GM08714 (cell line): ENCODE measurements around the gene KRTAP5-7.
"Not testable (repeated sequence)": the region's sequence is repeated elsewhere in the genome, so short reads cannot be mapped to it uniquely, and the experiment has no call there.

Experiments used
- H3K4me3 ChIP-seq: fragments of 200-500 bp; sonication (Bioruptor generic); 2 replicates; pipeline ENCODE4 v1.5.1; 2014; ENCODE audit warnings: mild to moderate bottlenecking, low read length, inconsistent platforms
- ZNF274 ChIP-seq: IDR thresholded peaks from 2 replicates; pipeline ENCODE4 v1.6.1; 2012; ENCODE audit warnings: mild to moderate bottlenecking, low read depth, low read length

Gene KRTAP5-7

GRCh38 chr11:71502871-71503435 is 24.1 kb upstream of the KRTAP5-7 start:
- no peak overlapping the region for H3K4me3 ChIP-seq
- TF ChIP-seq ZNF274: no peak

DNA sequence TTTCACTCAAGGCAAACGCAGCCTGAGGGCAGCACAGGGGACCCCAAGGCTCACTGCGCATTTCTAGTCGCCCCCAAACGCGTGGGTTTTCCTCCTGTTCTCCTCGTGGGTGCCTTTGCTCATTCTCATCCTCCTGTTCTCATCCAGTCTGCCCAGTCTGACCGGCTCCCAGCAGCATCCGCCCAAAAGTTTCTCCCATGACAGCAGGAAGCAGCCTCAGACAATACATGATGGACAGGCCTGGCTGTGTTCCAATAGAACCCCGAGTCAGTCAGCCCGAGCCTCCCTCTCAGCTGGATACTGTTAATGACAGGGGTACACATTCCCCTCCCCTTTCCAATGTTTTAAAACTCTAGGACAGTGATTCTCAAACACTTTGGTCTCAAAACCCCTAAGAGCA is 22.5 kb upstream of the KRTAP5-7 start:
- TF ChIP-seq ZNF274: no peak
- no peak overlapping the region for H3K4me3 ChIP-seq

DNA sequence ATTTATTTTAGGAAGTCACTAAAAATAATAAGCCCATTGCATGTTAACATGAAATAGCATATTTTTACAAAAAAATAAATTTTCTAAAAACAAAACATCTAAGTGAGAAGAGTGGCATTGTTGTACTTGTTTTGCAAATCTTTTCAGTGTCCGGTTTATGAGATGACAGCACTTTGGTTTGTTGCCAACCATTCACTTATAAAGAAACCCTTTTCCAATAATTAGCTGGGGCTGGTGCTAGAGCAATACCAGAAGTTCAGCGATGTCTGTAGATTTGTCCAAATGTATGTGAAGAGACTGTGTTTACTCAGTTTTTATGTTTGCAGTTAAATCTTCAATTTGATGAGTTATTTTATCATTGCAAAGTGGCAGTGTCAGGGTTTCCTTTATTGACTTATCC is 22.1 kb upstream of the KRTAP5-7 start:
- no peak overlapping the region for H3K4me3 ChIP-seq
- no peak for TF ChIP-seq ZNF274

DNA sequence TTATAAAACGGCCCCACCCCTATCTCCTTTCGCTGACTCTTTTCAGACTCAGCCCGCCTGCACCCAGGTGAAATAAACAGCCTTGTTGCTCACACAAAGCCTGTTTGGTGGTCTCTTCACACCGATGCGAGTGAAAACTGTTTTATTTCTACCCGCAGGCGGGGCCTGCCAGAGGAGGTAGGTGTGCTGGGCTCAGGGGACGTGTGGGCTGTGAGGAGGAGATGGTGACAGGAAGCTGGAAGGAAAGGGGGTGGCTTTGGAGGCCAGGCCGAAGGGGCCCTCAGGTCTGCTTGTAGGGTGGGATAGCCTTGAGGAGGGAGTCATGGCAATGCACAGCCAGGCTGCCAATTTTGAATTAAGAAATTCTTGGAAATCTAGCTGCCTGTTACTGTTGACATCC is 21.3 kb upstream of the KRTAP5-7 start:
- no peak for TF ChIP-seq ZNF274
- no peak overlapping the region for H3K4me3 ChIP-seq

GRCh38 chr11:71507102-71507501 is 20.0 kb upstream of the KRTAP5-7 start:
- no peak for TF ChIP-seq ZNF274
- H3K4me3 ChIP-seq: no peak overlapping the region

- H3K4me3 ChIP-seq: no peak overlapping the region
- TF ChIP-seq ZNF274: no peak
Measured at GRCh38 chr11:71518506-71519471, 8.3 kb upstream of the KRTAP5-7 start.

GRCh38 chr11:71519546-71519945 is 7.5 kb upstream of the KRTAP5-7 start:
- no peak for TF ChIP-seq ZNF274
- no peak overlapping the region for H3K4me3 ChIP-seq

GRCh38 chr11:71525188-71525937 is 1.7 kb upstream of the KRTAP5-7 start:
- TF ChIP-seq ZNF274: no peak
- H3K4me3 ChIP-seq: no peak overlapping the region

GRCh38 chr11:71525938-71526495 is 1.1 kb upstream of the KRTAP5-7 start:
- H3K4me3 ChIP-seq: no peak overlapping the region
- no peak for TF ChIP-seq ZNF274

DNA sequence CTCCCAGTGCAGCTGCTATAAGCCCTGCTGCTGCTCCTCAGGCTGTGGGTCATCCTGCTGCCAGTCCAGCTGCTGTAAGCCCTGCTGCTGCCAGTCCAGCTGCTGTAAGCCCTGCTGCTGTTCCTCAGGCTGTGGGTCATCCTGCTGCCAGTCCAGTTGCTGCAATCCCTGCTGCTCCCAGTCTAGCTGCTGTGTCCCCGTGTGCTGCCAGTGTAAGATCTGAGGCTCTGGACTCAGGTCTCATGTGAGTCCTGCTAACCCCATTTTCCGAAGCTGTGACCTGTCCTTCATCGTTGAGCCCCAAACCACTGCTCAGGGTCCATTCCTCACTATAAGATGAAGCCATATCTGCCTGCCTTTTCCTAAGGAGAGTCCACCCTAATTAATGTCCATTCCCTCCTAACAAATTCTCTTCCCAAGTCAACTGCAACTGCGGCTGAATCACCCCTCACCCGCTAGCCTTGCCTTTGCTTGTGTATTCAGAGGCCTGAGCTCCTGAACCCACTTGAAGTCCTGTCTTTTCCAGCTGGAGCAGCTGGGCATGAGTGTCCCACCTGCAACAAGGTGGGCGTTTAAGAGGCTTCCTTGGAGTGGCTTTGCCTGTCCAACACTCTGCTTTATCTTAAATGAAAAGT is 626 bp downstream of the KRTAP5-7 start:
- no peak overlapping the region for H3K4me3 ChIP-seq
- TF ChIP-seq ZNF274: no peak

DNA sequence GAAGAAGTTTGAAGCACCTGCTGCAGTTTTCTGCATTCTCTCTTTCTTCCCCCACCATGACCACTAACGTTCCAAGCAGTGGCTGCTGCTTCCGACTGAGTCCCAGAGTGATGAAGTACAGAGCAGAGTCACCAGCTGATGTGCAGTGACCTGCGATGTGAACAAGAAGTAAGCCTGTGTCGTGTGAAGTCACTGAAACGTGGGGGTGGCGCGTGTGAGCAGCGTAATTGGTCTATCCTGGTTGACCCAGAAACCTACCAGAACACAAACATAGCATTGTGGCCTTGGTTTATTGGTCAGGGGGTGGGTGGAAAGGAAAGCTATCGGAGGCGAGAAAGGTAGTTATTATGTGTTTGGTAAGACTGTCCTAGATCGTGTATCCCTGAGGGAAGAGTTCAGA is 3.5 kb downstream of the KRTAP5-7 start:
- no peak overlapping the region for H3K4me3 ChIP-seq
- no peak for TF ChIP-seq ZNF274

GRCh38 chr11:71532036-71532610 is 5.1 kb downstream of the KRTAP5-7 start:
- no peak for TF ChIP-seq ZNF274

GRCh38 chr11:71534711-71535608 is 7.9 kb downstream of the KRTAP5-7 start:
- not testable (repeated sequence) for H3K4me3 ChIP-seq

More at GRCh38 chr11:71532036-71532610, 5.1 kb downstream of the KRTAP5-7 start:
- no peak overlapping the region for H3K4me3 ChIP-seq
